ENCODE data around the gene ARID3A.

Gene ARID3A

GRCh38 chr19:931860-932647 is 6.2 kb downstream of the ARID3A start:
- no peak overlapping the region for H3K27ac ChIP-seq
- TF ChIP-seq ZFX (IDR thresholded peaks at IDR 0.05) (no peak), CTCF (conservative IDR thresholded peaks at IDR 0.05) (no peak)

GRCh38 chr19:932648-933552 is 7.1 kb downstream of the ARID3A start:
- TF ChIP-seq ZFX (IDR thresholded peaks at IDR 0.05) (no peak), CTCF (conservative IDR thresholded peaks at IDR 0.05) (no peak)
- no peak overlapping the region for H3K27ac ChIP-seq

GRCh38 chr19:933553-933882 is 7.7 kb downstream of the ARID3A start:
- no peak for TF ChIP-seq ZFX (IDR thresholded peaks at IDR 0.05)
- no peak for TF ChIP-seq CTCF (conservative IDR thresholded peaks at IDR 0.05)
- H3K27ac ChIP-seq: no peak overlapping the region

GRCh38 chr19:934197-934840 is 8.5 kb downstream of the ARID3A start:
- no peak; the same call in 1 of the 2 replicates for TF ChIP-seq ZFX (IDR thresholded peaks at IDR 0.05)
- no peak for TF ChIP-seq CTCF (conservative IDR thresholded peaks at IDR 0.05)

GRCh38 chr19:934865-935479 is 9.1 kb downstream of the ARID3A start:
- H3K27ac ChIP-seq: peak overlapping the region; percentile 42
- TF ChIP-seq ZFX (IDR thresholded peaks at IDR 0.05): no peak
- no peak for TF ChIP-seq CTCF (conservative IDR thresholded peaks at IDR 0.05)

More at GRCh38 chr19:934197-934840, 8.5 kb downstream of the ARID3A start:
- H3K27ac ChIP-seq: peak overlapping the region; percentile 42

GRCh38 chr19:936175-936546 is 10.3 kb downstream of the ARID3A start:
- TF ChIP-seq CTCF (conservative IDR thresholded peaks at IDR 0.05) (no peak), ZFX (IDR thresholded peaks at IDR 0.05) (no peak)
- H3K27ac ChIP-seq: no peak overlapping the region
